ENCODE results near the gene GFRA4. TPM values are rescaled to one million over a fixed set of nuclear protein-coding genes. Genes with fewer than 3 reads are reported as not detected.

Gene GFRA4
- total and polyA plus RNA-seq, 4 donors, result not detected

GRCh38 chr20:3670511-3670910 is 7.3 kb upstream of the GFRA4 start:
- WGBS, 2 donors, result 48 to 70% methylated on average over 6 of the region's 6 CpGs
- H3K4me1 ChIP-seq (ENCODE audit: control insufficient read depth in 5 of 5, insufficient read depth in 5 of 5, low read length in 5 of 5), result peaks cover 0 to 9% (median 0%) of the 10 kb centered on the region in 5 donors
- no peaks in the 10 kb centered on the region for H3K36me3 ChIP-seq (ENCODE audit: control insufficient read depth in 4 of 4, insufficient read depth in 4 of 4, low read length in 4 of 4)
- H3K27me3 ChIP-seq (ENCODE audit: control insufficient read depth in 3 of 3, insufficient read depth in 3 of 3, low read length in 2 of 3), result peaks cover 0 to 35% (median 5%) of the 10 kb centered on the region in 3 donors
- no peak overlapping the region for H3K4me3 ChIP-seq
- no peak overlapping the region for H3K9ac ChIP-seq (ENCODE audit: insufficient read depth in 1 of 2, low read length in 2 of 2)
- H3K9me3 ChIP-seq (ENCODE audit: control insufficient read depth in 4 of 4, insufficient read depth in 3 of 4, low read length in 3 of 4), result peaks cover 0 to 4% (median 0%) of the 10 kb centered on the region in 4 donors
- TF ChIP-seq CTCF (IDR thresholded peaks at IDR 0.05; ENCODE audit: control extremely low read depth, extremely low read depth), result no peak
- H3K27ac ChIP-seq (ENCODE audit: low read depth in 1 of 2, low read length in 1 of 2), result no peak overlapping the region
- DNase-seq, result no peak
- ATAC-seq (ENCODE audit: insufficient read depth, low FRiP score), result no peak

GRCh38 chr20:3669710-3670367 is 6.6 kb upstream of the GFRA4 start:
- no peak for TF ChIP-seq CTCF (IDR thresholded peaks at IDR 0.05; ENCODE audit: control extremely low read depth, extremely low read depth)
- Histone ChIP-seq H3K36me3 (ENCODE audit: control insufficient read depth in 4 of 4, insufficient read depth in 4 of 4, low read length in 4 of 4) (no peaks in the 10 kb centered on the region), H3K4me3 (no peak overlapping the region), H3K4me1 (ENCODE audit: control insufficient read depth in 5 of 5, insufficient read depth in 5 of 5, low read length in 5 of 5) (peaks cover 0 to 9% (median 0%) of the 10 kb centered on the region in 5 donors), H3K27me3 (ENCODE audit: control insufficient read depth in 3 of 3, insufficient read depth in 3 of 3, low read length in 2 of 3) (peaks cover 0 to 28% (median 3%) of the 10 kb centered on the region in 3 donors), H3K9ac (ENCODE audit: insufficient read depth in 1 of 2, low read length in 2 of 2) (no peak overlapping the region), H3K9me3 (ENCODE audit: control insufficient read depth in 4 of 4, insufficient read depth in 3 of 4, low read length in 3 of 4) (peaks cover 0 to 4% (median 0%) of the 10 kb centered on the region in 4 donors), H3K27ac (ENCODE audit: low read depth in 1 of 2, low read length in 1 of 2) (no peak overlapping the region)
- ATAC-seq (ENCODE audit: insufficient read depth, low FRiP score) (no peak), DNase-seq (no peak)
- WGBS, 2 donors, result 81 to 84% methylated on average over 13 of the region's 13 CpGs

- Histone ChIP-seq H3K4me3 (no peak overlapping the region), H3K27me3 (ENCODE audit: control insufficient read depth in 3 of 3, insufficient read depth in 3 of 3, low read length in 2 of 3) (peaks cover 0 to 27% (median 6%) of the 10 kb centered on the region in 3 donors), H3K4me1 (ENCODE audit: control insufficient read depth in 5 of 5, insufficient read depth in 5 of 5, low read length in 5 of 5) (peaks cover 0 to 9% (median 0%) of the 10 kb centered on the region in 5 donors), H3K9ac (ENCODE audit: insufficient read depth in 1 of 2, low read length in 2 of 2) (no peak overlapping the region), H3K27ac (ENCODE audit: low read depth in 1 of 2, low read length in 1 of 2) (no peak overlapping the region), H3K9me3 (ENCODE audit: control insufficient read depth in 4 of 4, insufficient read depth in 3 of 4, low read length in 3 of 4) (peaks cover 0 to 6% (median 0%) of the 10 kb centered on the region in 4 donors), H3K36me3 (ENCODE audit: control insufficient read depth in 4 of 4, insufficient read depth in 4 of 4, low read length in 4 of 4) (no peaks in the 10 kb centered on the region)
- DNase-seq (no peak), ATAC-seq (ENCODE audit: insufficient read depth, low FRiP score) (no peak)
- 89 to 93% methylated on average over 8 of the region's 8 CpGs for WGBS, 2 donors
- no peak for TF ChIP-seq CTCF (IDR thresholded peaks at IDR 0.05; ENCODE audit: control extremely low read depth, extremely low read depth)
Observed at GRCh38 chr20:3667434-3668037, 4.3 kb upstream of the GFRA4 start.

Measured in lung (tissue), 12 donors.